Gastrocnemius medialis (tissue), 4 donors: ENCODE data around the gene UFD1. TPM values are rescaled to one million over a fixed set of nuclear protein-coding genes. Genes with fewer than 3 reads are reported as not detected.

Experiments used
- ATAC-seq, 2 donors: fragments of 150-250 bp; one replicate each; pipeline ENCODE4 v1.9.1; 2016
- DNase-seq, 2 donors: peaks; one replicate each; pipeline ENCODE4 v3.0.0-alpha.2; 2019
- H3K27ac ChIP-seq, 4 donors: fragments of 200-600 bp; sonication (generic); 1 replicate in 1 of 4; 2 replicates in 3 of 4; pipeline ENCODE4 v1.5.1; 2016 to 2018; ENCODE audit warnings: mild to moderate bottlenecking in 2 of 4, moderate library complexity in 1 of 4
- H3K27me3 ChIP-seq, 3 donors: fragments of 200-600 bp; sonication (generic) in 2 of 3; 1 replicate in 1 of 3; 2 replicates in 2 of 3; pipeline versions ENCODE4 v1.5.1 to v1.6.0; 2016 to 2019; ENCODE audit warnings: mild to moderate bottlenecking in 1 of 3, moderate library complexity in 1 of 3
- H3K36me3 ChIP-seq, 2 donors: fragments of 200-600 bp; sonication (generic) in 1 of 2; one replicate each; pipeline ENCODE4 v1.5.1; 2017 to 2018
- H3K4me1 ChIP-seq, 2 donors: fragments of 200-600 bp; sonication (generic) in 1 of 2; one replicate each; pipeline ENCODE4 v1.5.1; 2016 to 2017; ENCODE audit warnings: mild to moderate bottlenecking in 2 of 2
- H3K4me3 ChIP-seq, 4 donors: fragments of 200-600 bp; sonication (generic) in 3 of 4; 1 replicate in 1 of 4; 2 replicates in 3 of 4; pipeline ENCODE4 v1.5.1; 2016 to 2019; ENCODE audit warnings: mild to moderate bottlenecking in 2 of 4
- H3K9me3 ChIP-seq, 3 donors: fragments of 200-600 bp; sonication (generic) in 2 of 3; 1 replicate in 1 of 3; 2 replicates in 2 of 3; pipeline ENCODE4 v1.5.1; 2016 to 2019
- CTCF ChIP-seq, 5 experiments: fragments of 450-650 bp in 3 of 5; fragments of 200-600 bp in 2 of 5; sonication (generic) in 2 of 5; IDR thresholded peaks in 4 of 5; conservative IDR thresholded peaks in 1 of 5; 1 replicate in 4 of 5; 2 replicates in 1 of 5; pipeline ENCODE4 v1.5.1; 2016 to 2019; ENCODE audit warnings: antibody characterized with exemption in 5 of 5, mild to moderate bottlenecking in 3 of 5, moderate library complexity in 3 of 5
- POLR2A ChIP-seq, 2 donors: fragments of 450-650 bp; IDR thresholded peaks; one replicate each; pipeline ENCODE4 v1.6.1; 2017; ENCODE audit warnings: antibody characterized with exemption in 2 of 2, mild to moderate bottlenecking in 2 of 2, moderate library complexity in 2 of 2
- in situ Hi-C, 4 donors: fragments of 200-750 bp; cut with MboI; loops; one replicate each; pipeline versions ENCODE4 v1.15.0 to v1.8.0; 2017; ENCODE audit warnings: low sequenced_read_pairs in 4 of 4
- intact Hi-C: fragments of 100-400 bp; cut with DNase I; formaldehyde crosslinking; loops from one replicate; pipeline ENCODE4 v1.15.1; 2023; ENCODE audit warnings: low total_unique reads
- total RNA-seq, 4 donors: library from RNA; depleted of rRNA; stranded (reverse); fragments of >200 nt; gene quantifications; one replicate each; pipeline versions ENCODE4 v1.1.0 to v1.2.3, GENCODE V29; 2016

UFD1 gene
- total RNA-seq, 4 donors from 2014 or later: 106 to 199 (median 165) TPM

GRCh38 chr22:19463491-19464469, 15.2 kb downstream of the UFD1 start:
- Histone ChIP-seq H3K4me3 (no peak overlapping the region), H3K9me3 (no peaks in the 10 kb centered on the region), H3K27me3 (no peaks in the 10 kb centered on the region), H3K36me3 (peaks cover 0 to 95% of the 10 kb centered on the region in 2 donors), H3K4me1 (no peaks in the 10 kb centered on the region), H3K27ac (peak overlapping the region in 3 of 4 donors; percentile 3 to 16 (median 7))
- DNase-seq: peak in 1 of 2 donors; percentile 66
- intact Hi-C loops: no loop called here
- in situ Hi-C loops: loop anchor here in 1 of 4 donors (25.0 kb wide), 1 partner anchor 276 kb away; the partner anchor contains the start of gene SLC25A1
- ATAC-seq: peak in 1 of 2 donors; percentile 63
- no peak for TF ChIP-seq POLR2A (IDR thresholded peaks at IDR 0.05)
- no peak for TF ChIP-seq CTCF (IDR thresholded peaks at IDR 0.05 in 4 of 5, conservative IDR thresholded peaks at IDR 0.05 in 1 of 5)

GRCh38 chr22:19463008-19463407, 16.0 kb downstream of the UFD1 start:
- Histone ChIP-seq H3K27me3 (no peaks in the 10 kb centered on the region), H3K4me3 (no peak overlapping the region), H3K4me1 (no peaks in the 10 kb centered on the region), H3K27ac (no peak overlapping the region), H3K9me3 (no peaks in the 10 kb centered on the region), H3K36me3 (peaks cover 0 to 95% of the 10 kb centered on the region in 2 donors)
- intact Hi-C loops: no loop called here
- ATAC-seq (no peak), DNase-seq (no peak)
- TF ChIP-seq POLR2A (IDR thresholded peaks at IDR 0.05) (no peak), CTCF (IDR thresholded peaks at IDR 0.05 in 4 of 5, conservative IDR thresholded peaks at IDR 0.05 in 1 of 5) (no peak)
- in situ Hi-C loops: loop anchor here in 1 of 4 donors (25.0 kb wide), 1 partner anchor 276 kb away; the partner anchor contains the start of gene SLC25A1

GRCh38 chr22:19461506-19461905, 17.5 kb downstream of the UFD1 start:
- no peak overlapping the region for H3K4me3 ChIP-seq
- H3K27me3 ChIP-seq: no peaks in the 10 kb centered on the region
- in situ Hi-C loops: loop anchor here in 1 of 4 donors (25.0 kb wide), 1 partner anchor 274 kb away; the partner anchor contains the start of gene SLC25A1
- H3K36me3 ChIP-seq: peaks cover 0 to 95% of the 10 kb centered on the region in 2 donors
- H3K9me3 ChIP-seq: no peaks in the 10 kb centered on the region
- DNase-seq (no peak), ATAC-seq (no peak)
- no peaks in the 10 kb centered on the region for H3K4me1 ChIP-seq
- intact Hi-C loops: no loop called here
- TF ChIP-seq POLR2A (IDR thresholded peaks at IDR 0.05) (no peak), CTCF (IDR thresholded peaks at IDR 0.05 in 4 of 5, conservative IDR thresholded peaks at IDR 0.05 in 1 of 5) (no peak)
- no peak overlapping the region for H3K27ac ChIP-seq

GRCh38 chr22:19460036-19460435, 19.0 kb downstream of the UFD1 start:
- Histone ChIP-seq H3K27ac (no peak overlapping the region), H3K36me3 (peaks cover 0 to 95% of the 10 kb centered on the region in 2 donors), H3K4me3 (no peak overlapping the region), H3K4me1 (no peaks in the 10 kb centered on the region), H3K9me3 (no peaks in the 10 kb centered on the region), H3K27me3 (no peaks in the 10 kb centered on the region)
- intact Hi-C loops: no loop called here
- TF ChIP-seq POLR2A (IDR thresholded peaks at IDR 0.05) (no peak), CTCF (IDR thresholded peaks at IDR 0.05 in 4 of 5, conservative IDR thresholded peaks at IDR 0.05 in 1 of 5) (no peak)
- ATAC-seq (no peak), DNase-seq (no peak)
- in situ Hi-C loops: loop anchor here in 1 of 4 donors (25.0 kb wide), 1 partner anchor 273 kb away; the partner anchor contains the start of gene SLC25A1
